Measurements from ENCODE around the gene SERPINB6. TPM values are rescaled to one million over a fixed set of nuclear protein-coding genes. Genes with fewer than 3 reads are reported as not detected.

SERPINB6 gene
- total and polyA plus RNA-seq, 2 donors: 23.1 to 84.3 TPM

DNA sequence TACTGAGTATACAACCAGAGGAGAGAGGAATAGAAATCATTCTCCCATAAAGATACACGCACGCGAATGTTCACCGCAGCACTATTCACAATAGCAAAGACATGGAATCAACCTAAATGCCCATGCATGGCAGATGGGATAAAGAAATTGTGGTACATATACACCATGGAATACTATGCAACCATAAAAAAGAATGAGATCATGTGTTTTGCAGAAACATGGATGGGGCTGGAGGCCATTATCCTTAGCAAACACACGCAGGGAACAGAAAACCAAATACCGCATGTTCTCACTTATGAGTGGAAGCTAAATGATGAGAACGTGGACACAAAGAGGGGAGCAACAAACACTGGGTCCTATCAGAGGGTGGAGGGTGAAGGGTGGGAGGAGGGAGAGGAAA, 3.4 kb downstream of the SERPINB6 start:
- 99% methylated on average over 7 of the region's 7 CpGs for WGBS
- Histone ChIP-seq H3K4me1 (ENCODE audit: control insufficient read depth in 2 of 2, insufficient read depth in 2 of 2, low read length in 2 of 2) (peaks cover 6 to 10% of the 10 kb centered on the region in 2 donors), H3K27ac (ENCODE audit: low read depth in 1 of 2, low read length in 1 of 2) (no peak overlapping the region), H3K4me3 (ENCODE audit: low read length in 2 of 2) (no peak overlapping the region), H3K36me3 (ENCODE audit: control insufficient read depth in 2 of 2, insufficient read depth in 2 of 2, low read length in 1 of 2) (no peaks in the 10 kb centered on the region), H3K9me3 (ENCODE audit: control insufficient read depth in 2 of 2, insufficient read depth in 1 of 2, low read length in 1 of 2) (no peaks in the 10 kb centered on the region), H3K27me3 (ENCODE audit: control insufficient read depth in 2 of 2, insufficient read depth in 1 of 2, low read length in 1 of 2) (peaks cover 17 to 41% of the 10 kb centered on the region in 2 donors)
- no peak for DNase-seq (ENCODE audit: low read depth in 6 of 9, low spot score in 9 of 9)

DNA sequence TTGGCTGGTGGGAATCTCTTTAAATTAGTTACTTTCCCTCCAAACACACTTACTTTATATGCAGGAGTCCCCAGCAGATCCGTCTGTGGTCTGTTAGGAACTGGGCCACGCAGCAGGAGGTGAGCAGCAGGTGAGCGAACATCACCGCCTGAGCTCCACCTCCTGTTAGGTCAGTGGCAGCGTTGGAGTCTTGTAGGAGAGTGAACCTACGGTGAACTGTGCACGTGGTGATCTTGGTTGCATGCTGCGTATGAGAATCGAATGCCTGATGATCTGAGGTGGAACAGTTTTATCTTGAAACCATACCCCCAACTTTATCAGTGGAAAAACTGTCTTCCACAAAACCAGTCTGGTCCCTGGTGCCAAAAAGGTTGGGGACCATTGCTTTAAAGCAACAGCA, 5.0 kb downstream of the SERPINB6 start:
- no peak for DNase-seq (ENCODE audit: low read depth in 6 of 9, low spot score in 9 of 9)
- H3K36me3 ChIP-seq (ENCODE audit: control insufficient read depth in 2 of 2, insufficient read depth in 2 of 2, low read length in 1 of 2): no peaks in the 10 kb centered on the region
- H3K9me3 ChIP-seq (ENCODE audit: control insufficient read depth in 2 of 2, insufficient read depth in 1 of 2, low read length in 1 of 2): no peaks in the 10 kb centered on the region
- peaks cover 9 to 27% of the 10 kb centered on the region in 2 donors for H3K27me3 ChIP-seq (ENCODE audit: control insufficient read depth in 2 of 2, insufficient read depth in 1 of 2, low read length in 1 of 2)
- H3K27ac ChIP-seq (ENCODE audit: low read depth in 1 of 2, low read length in 1 of 2): no peak overlapping the region
- peaks cover 1 to 4% of the 10 kb centered on the region in 2 donors for H3K4me1 ChIP-seq (ENCODE audit: control insufficient read depth in 2 of 2, insufficient read depth in 2 of 2, low read length in 2 of 2)
- no peak overlapping the region for H3K4me3 ChIP-seq (ENCODE audit: low read length in 2 of 2)
- WGBS: 96% methylated on average over 9 of the region's 9 CpGs

DNA sequence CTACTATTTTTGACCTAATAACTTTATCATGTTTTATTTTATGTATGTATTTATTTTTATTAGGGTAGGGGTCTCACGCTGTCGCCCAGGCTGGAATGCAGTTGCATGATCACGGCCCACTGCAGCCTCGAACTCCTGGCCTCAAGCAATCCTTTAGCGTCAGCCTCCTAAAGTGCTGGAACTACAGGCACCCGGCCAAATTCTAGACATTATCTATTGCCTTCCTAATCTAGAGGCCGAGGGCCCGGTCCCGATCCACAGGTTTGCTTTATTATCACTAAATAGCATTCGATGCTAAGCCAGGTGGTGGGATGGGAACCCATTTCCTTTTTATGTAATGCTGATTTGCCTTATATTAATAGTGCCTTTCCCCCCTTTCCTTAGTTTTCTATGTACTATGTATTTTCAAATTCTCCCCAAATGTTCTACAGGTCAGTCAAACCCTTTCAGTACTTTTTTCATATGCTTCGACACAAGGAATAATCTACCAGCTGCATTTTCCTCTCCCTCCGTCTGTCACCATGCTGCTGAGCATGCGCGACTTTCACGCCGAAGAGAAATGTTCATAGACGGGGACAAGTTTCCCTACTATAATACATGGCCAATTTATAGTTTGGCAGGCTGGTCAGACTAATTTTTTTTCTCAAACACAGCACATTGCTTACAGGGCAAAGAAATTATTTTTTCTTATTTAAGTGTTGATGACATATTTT, 6.4 kb downstream of the SERPINB6 start:
- no peak for DNase-seq (ENCODE audit: low read depth in 6 of 9, low spot score in 9 of 9)
- Histone ChIP-seq H3K36me3 (ENCODE audit: control insufficient read depth in 2 of 2, insufficient read depth in 2 of 2, low read length in 1 of 2) (no peaks in the 10 kb centered on the region), H3K4me3 (ENCODE audit: low read length in 2 of 2) (no peak overlapping the region), H3K4me1 (ENCODE audit: control insufficient read depth in 2 of 2, insufficient read depth in 2 of 2, low read length in 2 of 2) (peaks cover 0 to 4% of the 10 kb centered on the region in 2 donors), H3K27ac (ENCODE audit: low read depth in 1 of 2, low read length in 1 of 2) (no peak overlapping the region), H3K9me3 (ENCODE audit: control insufficient read depth in 2 of 2, insufficient read depth in 1 of 2, low read length in 1 of 2) (no peaks in the 10 kb centered on the region), H3K27me3 (ENCODE audit: control insufficient read depth in 2 of 2, insufficient read depth in 1 of 2, low read length in 1 of 2) (peaks cover 3 to 13% of the 10 kb centered on the region in 2 donors)
- WGBS: 98% methylated on average over 17 of the region's 17 CpGs

DNA sequence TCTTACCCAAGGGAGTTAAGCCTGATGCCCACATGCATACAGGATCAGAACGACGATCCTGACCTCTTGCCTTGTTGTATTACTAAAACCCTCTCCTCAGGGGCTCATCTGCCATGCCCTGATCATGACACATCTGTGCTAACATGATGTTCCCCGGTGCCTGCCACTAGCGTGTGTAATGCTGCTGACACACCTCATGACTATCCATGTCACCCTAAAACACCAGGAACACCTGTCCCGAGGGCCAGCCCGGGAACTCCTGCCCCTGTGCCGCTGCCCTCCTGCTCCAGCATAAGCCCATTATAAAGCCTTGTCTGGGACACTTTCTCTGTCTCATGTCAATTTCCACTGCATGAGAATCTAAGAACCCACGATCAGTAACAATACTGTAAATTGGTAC, 7.6 kb downstream of the SERPINB6 start:
- peaks cover 0 to 4% of the 10 kb centered on the region in 2 donors for H3K4me1 ChIP-seq (ENCODE audit: control insufficient read depth in 2 of 2, insufficient read depth in 2 of 2, low read length in 2 of 2)
- 92% methylated on average over 8 of the region's 8 CpGs for WGBS

DNA sequence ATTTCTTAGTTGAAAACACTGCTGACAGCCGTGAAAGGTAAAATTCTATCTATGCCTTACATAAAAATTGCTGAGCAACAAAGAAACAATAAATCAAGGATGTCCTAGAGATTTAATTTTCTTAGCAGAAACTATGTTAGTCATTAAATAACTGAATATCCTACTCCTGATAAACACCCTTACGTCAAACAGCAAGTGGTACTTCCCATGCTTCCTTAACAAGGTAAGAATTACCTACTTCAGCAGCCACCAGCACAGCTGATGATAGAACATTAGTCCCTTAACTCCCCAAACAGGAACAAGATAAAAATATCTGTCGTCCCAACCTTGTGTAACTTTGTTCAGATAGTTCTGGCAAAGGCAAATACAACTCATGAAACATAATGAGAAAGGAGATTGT, 8.7 kb downstream of the SERPINB6 start:
- no peak overlapping the region for H3K27ac ChIP-seq (ENCODE audit: low read depth in 1 of 2, low read length in 1 of 2)
- WGBS: 86% methylated on average over 3 of the region's 3 CpGs
- H3K4me1 ChIP-seq (ENCODE audit: control insufficient read depth in 2 of 2, insufficient read depth in 2 of 2, low read length in 2 of 2): peaks cover 0 to 9% of the 10 kb centered on the region in 2 donors

More for the DNA sequence above, 7.6 kb downstream of the SERPINB6 start:
- no peak overlapping the region for H3K27ac ChIP-seq (ENCODE audit: low read depth in 1 of 2, low read length in 1 of 2)
- no peak for DNase-seq (ENCODE audit: low read depth in 6 of 9, low spot score in 9 of 9)
- H3K36me3 ChIP-seq (ENCODE audit: control insufficient read depth in 2 of 2, insufficient read depth in 2 of 2, low read length in 1 of 2): no peaks in the 10 kb centered on the region
- no peak overlapping the region for H3K4me3 ChIP-seq (ENCODE audit: low read length in 2 of 2)
- H3K27me3 ChIP-seq (ENCODE audit: control insufficient read depth in 2 of 2, insufficient read depth in 1 of 2, low read length in 1 of 2): peaks cover 2 to 4% of the 10 kb centered on the region in 2 donors
- no peaks in the 10 kb centered on the region for H3K9me3 ChIP-seq (ENCODE audit: control insufficient read depth in 2 of 2, insufficient read depth in 1 of 2, low read length in 1 of 2)

DNA sequence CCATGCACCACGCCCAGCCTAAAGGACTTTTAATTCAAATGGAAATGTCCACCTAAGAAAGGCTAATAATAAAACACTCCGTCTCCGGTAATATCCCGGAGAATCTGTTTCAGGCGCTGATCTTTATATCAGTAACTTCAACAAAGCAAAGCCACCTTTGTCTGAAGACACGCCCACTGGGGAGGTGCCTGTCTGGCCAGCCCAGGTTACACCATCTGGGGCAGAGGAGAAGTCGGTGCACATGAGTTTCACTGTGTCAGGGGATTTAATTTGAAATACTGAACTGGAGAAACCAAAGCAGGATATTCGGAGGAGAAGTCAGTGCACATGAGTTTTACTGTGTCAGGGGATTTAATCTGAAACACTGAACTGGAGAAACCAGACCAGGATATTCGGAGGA, 9.4 kb downstream of the SERPINB6 start:
- Histone ChIP-seq H3K36me3 (ENCODE audit: control insufficient read depth in 2 of 2, insufficient read depth in 2 of 2, low read length in 1 of 2) (no peaks in the 10 kb centered on the region), H3K9me3 (ENCODE audit: control insufficient read depth in 2 of 2, insufficient read depth in 1 of 2, low read length in 1 of 2) (no peaks in the 10 kb centered on the region), H3K4me3 (ENCODE audit: low read length in 2 of 2) (no peak overlapping the region), H3K27ac (ENCODE audit: low read depth in 1 of 2, low read length in 1 of 2) (peak overlapping the region in 1 of 2 donors; percentile 14), H3K4me1 (ENCODE audit: control insufficient read depth in 2 of 2, insufficient read depth in 2 of 2, low read length in 2 of 2) (peaks cover 0 to 11% of the 10 kb centered on the region in 2 donors), H3K27me3 (ENCODE audit: control insufficient read depth in 2 of 2, insufficient read depth in 1 of 2, low read length in 1 of 2) (no peaks in the 10 kb centered on the region)
- DNase-seq (ENCODE audit: low read depth in 6 of 9, low spot score in 9 of 9): no peak
- 92% methylated on average over 9 of the region's 9 CpGs for WGBS

More for the DNA sequence above, 8.7 kb downstream of the SERPINB6 start:
- Histone ChIP-seq H3K9me3 (ENCODE audit: control insufficient read depth in 2 of 2, insufficient read depth in 1 of 2, low read length in 1 of 2) (no peaks in the 10 kb centered on the region), H3K27me3 (ENCODE audit: control insufficient read depth in 2 of 2, insufficient read depth in 1 of 2, low read length in 1 of 2) (no peaks in the 10 kb centered on the region), H3K36me3 (ENCODE audit: control insufficient read depth in 2 of 2, insufficient read depth in 2 of 2, low read length in 1 of 2) (no peaks in the 10 kb centered on the region), H3K4me3 (ENCODE audit: low read length in 2 of 2) (no peak overlapping the region)
- no peak for DNase-seq (ENCODE audit: low read depth in 6 of 9, low spot score in 9 of 9)

DNA sequence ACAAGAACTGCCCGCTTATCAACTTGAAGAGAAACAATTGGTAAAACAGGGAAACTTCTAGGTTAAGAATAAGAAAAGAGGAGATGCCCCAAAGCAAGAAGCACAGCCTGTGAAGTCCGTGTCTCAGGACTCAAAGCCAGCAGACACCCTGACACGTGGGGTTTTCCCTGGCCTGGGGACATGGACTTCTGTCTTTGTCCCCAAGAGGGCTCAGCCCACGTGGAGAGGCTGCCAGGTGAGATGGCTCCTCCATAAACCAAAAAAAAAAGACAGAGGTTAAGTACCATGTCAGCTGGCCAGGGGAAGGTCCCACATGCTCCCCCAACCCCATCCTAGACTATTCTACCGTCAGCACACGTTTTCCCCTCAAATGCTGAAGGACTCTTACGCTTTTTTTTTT, 9.9 kb downstream of the SERPINB6 start:
- no peak overlapping the region for H3K4me3 ChIP-seq (ENCODE audit: low read length in 2 of 2)
- H3K27me3 ChIP-seq (ENCODE audit: control insufficient read depth in 2 of 2, insufficient read depth in 1 of 2, low read length in 1 of 2): no peaks in the 10 kb centered on the region
- H3K9me3 ChIP-seq (ENCODE audit: control insufficient read depth in 2 of 2, insufficient read depth in 1 of 2, low read length in 1 of 2): no peaks in the 10 kb centered on the region
- H3K36me3 ChIP-seq (ENCODE audit: control insufficient read depth in 2 of 2, insufficient read depth in 2 of 2, low read length in 1 of 2): no peaks in the 10 kb centered on the region
- H3K4me1 ChIP-seq (ENCODE audit: control insufficient read depth in 2 of 2, insufficient read depth in 2 of 2, low read length in 2 of 2): peaks cover 0 to 7% of the 10 kb centered on the region in 2 donors
- WGBS: 97% methylated on average over 7 of the region's 7 CpGs
- DNase-seq (ENCODE audit: low read depth in 6 of 9, low spot score in 9 of 9): no peak
- no peak overlapping the region for H3K27ac ChIP-seq (ENCODE audit: low read depth in 1 of 2, low read length in 1 of 2)

DNA sequence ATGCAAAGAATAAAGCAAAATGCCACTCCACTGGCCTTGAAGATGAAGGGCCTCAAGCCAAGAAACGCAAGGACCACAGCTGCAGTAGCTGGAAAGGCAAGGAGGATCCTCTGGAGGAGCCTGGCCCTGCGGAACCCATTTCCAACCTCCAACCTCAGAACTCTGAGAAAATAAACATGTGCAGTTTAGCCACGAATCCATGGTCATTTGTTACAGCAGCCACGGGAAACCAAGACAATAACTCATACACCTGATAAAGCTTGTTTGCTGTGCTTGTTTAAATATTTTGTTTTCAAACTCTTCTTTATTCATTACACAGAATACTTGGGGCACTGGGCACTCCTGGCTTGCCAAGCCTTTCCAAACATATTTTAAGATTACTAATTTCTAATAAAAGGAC, 10.4 kb downstream of the SERPINB6 start:
- peaks cover 0 to 7% of the 10 kb centered on the region in 2 donors for H3K4me1 ChIP-seq (ENCODE audit: control insufficient read depth in 2 of 2, insufficient read depth in 2 of 2, low read length in 2 of 2)
- WGBS: 98% methylated on average over 4 of the region's 4 CpGs

DNA sequence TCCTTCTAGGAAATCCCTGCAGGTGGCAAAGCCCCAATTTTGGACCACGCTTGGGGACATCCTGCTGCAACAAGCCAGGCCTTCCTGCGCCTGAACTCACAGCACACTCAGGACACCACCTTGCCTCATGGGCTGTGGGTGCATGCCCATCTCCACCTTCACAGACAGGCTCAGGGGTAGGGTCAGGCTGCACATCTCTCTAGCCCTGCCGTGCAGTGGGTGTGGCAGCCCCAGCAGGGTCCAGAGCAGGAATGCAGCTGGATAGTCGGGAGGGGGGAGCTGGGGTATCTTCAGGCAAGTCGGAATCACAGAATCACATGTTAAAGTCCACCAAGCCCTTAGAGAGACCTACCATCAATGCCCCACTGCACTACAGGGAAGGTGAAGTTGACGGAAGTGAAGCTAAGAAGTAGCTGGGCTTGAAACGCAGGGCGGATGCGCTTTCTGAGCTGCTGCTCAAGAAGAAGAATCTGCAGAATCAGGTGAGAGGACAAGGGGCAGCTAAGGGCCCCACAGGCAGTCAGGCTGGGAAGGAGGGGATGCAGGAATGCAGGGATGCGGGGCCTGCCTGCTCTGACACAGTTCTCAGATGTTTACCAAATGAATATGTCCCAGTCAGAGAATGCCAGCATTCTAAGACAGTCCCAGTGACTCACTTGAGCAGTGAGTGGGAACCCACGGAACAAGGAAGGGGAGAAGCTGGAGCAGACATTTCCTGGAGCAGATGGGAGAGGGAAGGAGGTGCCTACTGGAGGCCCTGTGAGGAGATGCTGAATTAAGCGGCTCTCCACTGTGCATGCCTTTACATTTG, 11.3 kb downstream of the SERPINB6 start:
- Histone ChIP-seq H3K4me1 (ENCODE audit: control insufficient read depth in 2 of 2, insufficient read depth in 2 of 2, low read length in 2 of 2) (peaks cover 0 to 7% of the 10 kb centered on the region in 2 donors), H3K27ac (ENCODE audit: low read depth in 1 of 2, low read length in 1 of 2) (no peak overlapping the region)
- WGBS: 95% methylated on average over 12 of the region's 12 CpGs

More for the DNA sequence above, 10.4 kb downstream of the SERPINB6 start:
- no peak overlapping the region for H3K4me3 ChIP-seq (ENCODE audit: low read length in 2 of 2)
- no peak overlapping the region for H3K27ac ChIP-seq (ENCODE audit: low read depth in 1 of 2, low read length in 1 of 2)
- no peaks in the 10 kb centered on the region for H3K27me3 ChIP-seq (ENCODE audit: control insufficient read depth in 2 of 2, insufficient read depth in 1 of 2, low read length in 1 of 2)
- no peaks in the 10 kb centered on the region for H3K9me3 ChIP-seq (ENCODE audit: control insufficient read depth in 2 of 2, insufficient read depth in 1 of 2, low read length in 1 of 2)
- DNase-seq (ENCODE audit: low read depth in 6 of 9, low spot score in 9 of 9): no peak
- no peaks in the 10 kb centered on the region for H3K36me3 ChIP-seq (ENCODE audit: control insufficient read depth in 2 of 2, insufficient read depth in 2 of 2, low read length in 1 of 2)

More for the DNA sequence above, 11.3 kb downstream of the SERPINB6 start:
- Histone ChIP-seq H3K4me3 (ENCODE audit: low read length in 2 of 2) (no peak overlapping the region), H3K9me3 (ENCODE audit: control insufficient read depth in 2 of 2, insufficient read depth in 1 of 2, low read length in 1 of 2) (no peaks in the 10 kb centered on the region), H3K36me3 (ENCODE audit: control insufficient read depth in 2 of 2, insufficient read depth in 2 of 2, low read length in 1 of 2) (no peaks in the 10 kb centered on the region), H3K27me3 (ENCODE audit: control insufficient read depth in 2 of 2, insufficient read depth in 1 of 2, low read length in 1 of 2) (no peaks in the 10 kb centered on the region)
- no peak for DNase-seq (ENCODE audit: low read depth in 6 of 9, low spot score in 9 of 9)

Measured in thymus (tissue), 11 donors.